Choroid plexus epithelial cell (primary cell): ENCODE results near the gene LMO2.

ENCODE experiments used
- DNase-seq: peaks from one replicate; pipeline ENCODE4 v3.0.0-alpha.2; 2010; ENCODE audit warnings: low read depth
- H3K4me3 ChIP-seq: 2 replicates; pipeline ENCODE4 v1.5.1; 2011; ENCODE audit warnings: low read depth, mild to moderate bottlenecking, control low read depth, low read length, moderate library complexity
- TF ChIP-seq, protein P1 (sequence below): conservative IDR thresholded peaks from 2 replicates; pipeline ENCODE4 v1.5.1; 2011; ENCODE audit warnings: low read depth, mild to moderate bottlenecking, control low read depth, inconsistent platforms, low read length, moderate library complexity

The LMO2 gene

DNA sequence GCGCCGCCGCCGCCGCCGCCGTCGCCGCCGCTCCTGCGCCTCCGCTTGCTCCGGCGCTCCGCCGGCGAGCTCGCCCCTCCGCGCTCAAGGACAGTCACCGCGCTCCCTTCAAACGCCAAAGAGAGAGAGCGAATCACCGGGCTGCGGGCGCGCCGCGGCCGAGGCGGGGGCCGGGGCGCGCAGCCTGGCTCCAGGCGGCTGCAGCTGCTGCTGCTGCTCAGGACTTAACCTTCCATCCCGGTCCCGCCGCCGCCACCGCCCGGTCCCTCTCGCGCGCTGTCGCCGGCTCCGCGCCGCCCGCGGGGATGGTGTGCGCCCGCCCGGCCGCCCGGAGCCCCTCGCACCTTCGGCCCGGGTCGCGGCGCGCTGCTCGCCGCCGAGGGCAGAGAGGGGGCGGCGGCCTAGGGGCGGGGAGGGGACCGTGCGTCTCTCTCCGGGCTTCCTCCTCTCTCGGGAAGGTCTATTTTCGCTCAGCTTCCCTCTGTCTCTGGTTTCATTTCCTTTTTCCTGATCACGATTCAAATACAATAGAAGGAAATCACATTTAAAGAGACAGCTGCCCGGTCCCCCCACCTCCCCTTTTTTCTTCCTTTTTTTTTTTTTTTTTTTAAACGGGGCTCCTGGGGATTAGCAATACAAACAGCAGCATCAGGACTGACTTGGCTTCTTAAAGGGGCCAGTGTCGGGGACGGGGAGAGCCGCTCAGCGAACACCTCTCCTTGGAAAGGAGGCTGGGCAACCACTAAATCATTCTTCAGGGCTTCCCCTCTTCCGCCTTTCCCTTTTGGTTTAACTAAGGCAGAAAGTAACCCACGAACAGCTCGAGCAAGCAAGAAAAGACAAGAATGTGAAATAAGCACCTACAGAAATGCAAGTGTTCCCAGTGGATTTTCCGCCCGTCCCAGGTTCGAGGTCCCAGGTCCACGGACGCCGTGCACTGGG is 22.1 kb downstream of the LMO2 start:
- peak overlapping the region; percentile 59 for H3K4me3 ChIP-seq
- peak; percentile 28 for DNase-seq
- TF ChIP-seq, protein P1, sequence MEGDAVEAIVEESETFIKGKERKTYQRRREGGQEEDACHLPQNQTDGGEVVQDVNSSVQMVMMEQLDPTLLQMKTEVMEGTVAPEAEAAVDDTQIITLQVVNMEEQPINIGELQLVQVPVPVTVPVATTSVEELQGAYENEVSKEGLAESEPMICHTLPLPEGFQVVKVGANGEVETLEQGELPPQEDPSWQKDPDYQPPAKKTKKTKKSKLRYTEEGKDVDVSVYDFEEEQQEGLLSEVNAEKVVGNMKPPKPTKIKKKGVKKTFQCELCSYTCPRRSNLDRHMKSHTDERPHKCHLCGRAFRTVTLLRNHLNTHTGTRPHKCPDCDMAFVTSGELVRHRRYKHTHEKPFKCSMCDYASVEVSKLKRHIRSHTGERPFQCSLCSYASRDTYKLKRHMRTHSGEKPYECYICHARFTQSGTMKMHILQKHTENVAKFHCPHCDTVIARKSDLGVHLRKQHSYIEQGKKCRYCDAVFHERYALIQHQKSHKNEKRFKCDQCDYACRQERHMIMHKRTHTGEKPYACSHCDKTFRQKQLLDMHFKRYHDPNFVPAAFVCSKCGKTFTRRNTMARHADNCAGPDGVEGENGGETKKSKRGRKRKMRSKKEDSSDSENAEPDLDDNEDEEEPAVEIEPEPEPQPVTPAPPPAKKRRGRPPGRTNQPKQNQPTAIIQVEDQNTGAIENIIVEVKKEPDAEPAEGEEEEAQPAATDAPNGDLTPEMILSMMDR: no peak

DNA sequence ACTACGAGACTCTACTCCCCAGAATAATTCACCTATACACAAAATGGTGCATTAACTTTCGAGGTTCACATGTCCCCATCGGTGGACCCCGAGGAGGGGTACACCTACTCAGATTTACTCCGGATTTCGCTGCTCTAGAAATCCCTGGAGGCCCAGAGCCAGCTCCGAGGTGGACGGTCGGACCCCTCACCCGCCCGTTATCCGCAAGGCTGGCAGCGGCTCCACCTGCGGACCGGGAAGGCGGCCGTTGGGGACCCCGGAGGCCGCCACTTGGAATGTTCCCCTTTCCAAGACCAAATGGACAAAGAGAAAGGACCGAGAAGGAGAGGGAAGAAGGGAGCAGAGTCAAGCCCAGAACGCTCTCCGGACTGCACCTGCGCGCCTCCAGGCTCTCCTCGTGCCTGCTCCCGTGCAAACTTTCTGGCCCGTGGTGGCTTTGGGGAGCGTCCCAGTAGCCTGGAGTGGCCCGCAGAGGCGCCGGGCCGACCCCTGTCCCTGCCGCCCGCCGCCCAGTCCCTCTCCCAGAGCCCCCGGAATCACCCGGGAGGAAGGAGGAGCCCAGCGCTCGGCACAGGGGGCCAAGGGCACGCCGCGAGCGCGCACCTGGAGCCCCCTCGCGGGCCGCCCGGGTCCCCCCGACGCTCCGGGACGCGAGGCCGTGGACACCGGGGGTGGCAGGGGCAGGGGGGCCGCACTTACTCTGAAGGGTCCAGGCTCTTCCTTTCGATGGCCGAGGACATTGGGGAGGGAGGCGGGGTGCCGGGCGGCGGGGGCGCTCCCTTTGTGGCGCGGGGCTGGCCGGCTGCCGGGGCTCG is 23.0 kb downstream of the LMO2 start:
- TF ChIP-seq, protein P1: no peak
- peak overlapping the region; percentile 42 for H3K4me3 ChIP-seq
- DNase-seq: no peak

DNA sequence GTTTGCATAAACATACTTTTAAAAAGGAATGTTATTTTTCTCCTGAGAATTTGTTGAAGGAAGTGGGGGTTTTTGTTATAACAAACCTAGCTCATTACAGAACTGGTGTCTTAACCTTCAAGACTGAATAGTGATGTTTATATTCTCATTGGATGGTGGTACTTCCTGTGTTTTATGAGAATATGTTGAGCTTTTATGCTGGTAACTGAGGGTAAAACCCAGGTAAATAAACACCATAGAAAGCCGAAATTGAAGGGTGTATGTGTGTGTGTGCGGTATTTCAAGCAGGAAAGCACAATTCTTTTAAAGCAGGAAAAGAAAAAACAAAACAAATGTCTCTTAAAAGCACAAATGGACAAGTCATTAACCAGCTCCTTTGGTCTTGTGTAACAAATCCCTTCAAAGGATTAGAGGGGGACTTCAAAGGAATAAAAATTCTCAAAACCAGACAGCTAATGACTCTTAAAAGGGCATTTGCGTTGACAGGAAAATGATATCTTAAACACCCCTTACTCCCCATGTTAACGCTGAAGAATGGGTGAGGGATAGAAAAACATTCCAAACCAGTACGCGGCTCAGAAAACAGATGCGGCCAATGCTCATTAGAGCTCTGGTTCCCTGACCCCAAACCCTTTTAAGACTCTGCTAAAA is 23.8 kb downstream of the LMO2 start:
- H3K4me3 ChIP-seq: no peak overlapping the region
- DNase-seq: no peak
- TF ChIP-seq, protein P1: no peak

DNA sequence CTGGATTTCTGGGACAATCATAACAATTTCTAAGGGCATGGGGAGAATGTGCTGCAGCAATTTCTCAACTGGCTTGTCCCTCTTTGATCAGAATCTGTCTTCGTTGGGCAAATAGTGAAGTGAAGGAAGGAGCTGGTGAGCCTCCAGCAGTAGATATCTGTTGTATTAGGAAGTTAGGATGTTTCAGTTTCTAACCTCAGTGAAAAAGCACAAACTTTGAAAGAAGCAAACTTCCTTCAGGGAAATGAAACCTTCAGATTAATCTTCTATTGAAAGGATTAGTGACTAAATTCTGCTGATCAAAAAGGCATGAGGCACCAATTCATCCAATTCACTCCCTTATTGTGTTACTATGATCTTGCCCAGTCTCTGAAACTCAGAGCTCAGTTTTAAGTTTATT is 24.3 kb downstream of the LMO2 start:
- TF ChIP-seq, protein P1: no peak
- no peak overlapping the region for H3K4me3 ChIP-seq
- no peak for DNase-seq

DNA sequence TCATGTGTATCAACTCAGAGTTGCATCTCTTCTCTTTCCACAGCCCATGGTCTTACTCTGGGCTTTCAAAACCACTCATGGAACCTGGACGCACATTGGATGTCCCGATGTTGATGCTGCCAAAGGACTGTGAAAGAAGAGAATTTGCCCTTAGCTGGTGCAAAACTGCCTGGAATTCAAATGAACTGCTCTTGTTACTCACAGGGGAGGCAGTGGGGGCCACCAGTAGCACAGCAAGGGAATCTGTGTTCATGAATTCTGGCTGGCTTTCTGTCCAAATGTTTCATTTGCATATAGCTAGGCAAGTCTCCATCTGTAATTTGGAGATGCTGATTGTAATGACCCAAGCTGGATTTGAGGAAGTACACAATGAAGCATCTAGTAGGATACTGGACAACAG is 24.9 kb downstream of the LMO2 start:
- DNase-seq: no peak
- H3K4me3 ChIP-seq: no peak overlapping the region
- TF ChIP-seq, protein P1: no peak

DNA sequence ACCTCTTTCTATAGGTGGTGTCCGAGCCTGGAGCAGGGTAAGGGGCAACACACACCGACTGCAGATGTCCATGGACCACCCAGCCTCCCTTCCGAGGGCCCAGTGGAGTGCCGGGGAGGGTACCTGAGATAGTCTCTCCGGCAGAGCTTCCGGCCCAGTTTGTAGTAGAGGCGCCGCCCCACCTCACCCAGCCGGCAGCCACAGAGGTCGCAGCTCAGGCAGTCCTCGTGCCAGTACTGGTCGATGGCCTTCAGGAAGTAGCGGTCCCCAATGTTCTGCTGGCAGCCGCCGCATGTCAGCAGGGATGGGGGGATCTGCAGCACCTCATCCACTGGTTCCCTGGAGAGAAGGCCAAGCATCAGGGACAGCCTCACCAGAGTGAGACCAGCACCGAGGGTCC is 27.4 kb downstream of the LMO2 start:
- H3K4me3 ChIP-seq: no peak overlapping the region
- TF ChIP-seq, protein P1: no peak
- no peak for DNase-seq
